H1 (cell line): Measurements from ENCODE around the gene PARD3. TPM values are rescaled to one million over a fixed set of nuclear protein-coding genes. Genes with fewer than 3 reads are reported as not detected.

Experiments
- CTCF ChIA-PET: fragments of 300-600 bp; sonication (Branson Sonifier 250); formaldehyde crosslinking; loops from one replicate; lab custom pipeline; 2021; ENCODE audit not compliant: partially characterized antibody; lab: Charles Lee
- POLR2A ChIA-PET: fragments of 300-600 bp; sonication (Branson Sonifier 250); formaldehyde crosslinking; loops from one replicate; lab custom pipeline; 2021; ENCODE audit warnings: inconsistent platforms; ENCODE audit not compliant: partially characterized antibody; lab: Charles Lee
- DNase-seq, 2 experiments: peaks; one replicate each; pipeline versions ENCODE4 v3.0.0 to v3.0.0-alpha.2; 2010 to 2022; ENCODE audit warnings: low spot score in 2 of 2, low read depth in 1 of 2, mixed read lengths in 1 of 2
- FAIRE-seq: peaks from 2 replicates; lab custom pipeline; 2011; peaks lifted over from hg19 to GRCh38; lab: Jason Lieb, UNC
- H2AFZ ChIP-seq: 2 replicates; pipeline ENCODE4 v1.8.1; 2012; ENCODE audit warnings: low read length, inconsistent platforms
- H2AK5ac ChIP-seq: 2 replicates; pipeline ENCODE4 v1.6.1; 2013; ENCODE audit warnings: low read depth, low read length
- H2BK120ac ChIP-seq: replicated peaks from 2 replicates; pipeline ENCODE3; 2013; ENCODE audit warnings: low read depth, low read length, inconsistent platforms
- H2BK12ac ChIP-seq: 2 replicates; pipeline ENCODE4 v1.6.1; 2013; ENCODE audit warnings: low read depth, low read length
- H2BK15ac ChIP-seq: 2 replicates; pipeline ENCODE4 v1.6.1; 2013; ENCODE audit warnings: low read length
- H2BK20ac ChIP-seq: 2 replicates; pipeline ENCODE4 v1.6.1; 2013; ENCODE audit warnings: low read length
- H2BK5ac ChIP-seq: 2 replicates; pipeline ENCODE4 v1.6.1; 2013; ENCODE audit warnings: low read depth, low read length
- H3K14ac ChIP-seq: 2 replicates; pipeline ENCODE4 v1.6.1; 2013; ENCODE audit warnings: inconsistent platforms; ENCODE audit not compliant: insufficient read length
- H3K18ac ChIP-seq: 2 replicates; pipeline ENCODE4 v1.6.1; 2013; ENCODE audit warnings: low read length; ENCODE audit errors: extremely low read depth
- H3K23ac ChIP-seq: 2 replicates; pipeline ENCODE4 v1.6.1; 2013; ENCODE audit warnings: inconsistent platforms; ENCODE audit not compliant: insufficient read length
- H3K23me2 ChIP-seq: 2 replicates; pipeline ENCODE4 v1.6.1; 2013; ENCODE audit warnings: low read depth, low read length
- H3K27ac ChIP-seq: 2 replicates; pipeline ENCODE4 v1.6.1; 2011; ENCODE audit warnings: low read depth, low read length, inconsistent platforms
- H3K27me3 ChIP-seq, 4 experiments: replicated peaks in 1 of 4; 1 replicate in 1 of 4; 2 replicates in 3 of 4; pipeline versions ENCODE4 v1.6.1 to v1.8.1; 2011 to 2013; ENCODE audit warnings: low read length in 3 of 4, mild to moderate bottlenecking in 3 of 4, inconsistent platforms in 2 of 4, mixed read lengths in 2 of 4, moderate library complexity in 1 of 4; ENCODE audit not compliant: control insufficient read depth in 3 of 4, insufficient read depth in 3 of 4; ENCODE audit errors: extremely low read depth in 1 of 4
- H3K36me3 ChIP-seq, 4 experiments: 2 replicates each; pipeline versions ENCODE4 v1.6.1 to v1.8.1; 2011 to 2013; ENCODE audit warnings: mild to moderate bottlenecking in 4 of 4, low read length in 3 of 4, moderate library complexity in 2 of 4, control low read depth in 1 of 4, inconsistent platforms in 1 of 4; ENCODE audit not compliant: insufficient read depth in 4 of 4, control insufficient read depth in 2 of 4
- H3K4ac ChIP-seq: replicated peaks from 2 replicates; pipeline ENCODE3; 2013; ENCODE audit warnings: low read length, low read depth, mixed read lengths, inconsistent platforms; ENCODE audit not compliant: insufficient read length
- H3K4me1 ChIP-seq, 4 experiments: replicated peaks in 1 of 4; 1 replicate in 1 of 4; 2 replicates in 3 of 4; pipeline versions ENCODE4 v1.6.1 to v1.8.1; 2011 to 2013; ENCODE audit warnings: low read length in 3 of 4, inconsistent platforms in 2 of 4, mixed read lengths in 1 of 4; ENCODE audit not compliant: insufficient read depth in 4 of 4, control insufficient read depth in 3 of 4
- H3K4me2 ChIP-seq, 2 experiments: 2 replicates each; pipeline versions ENCODE4 v1.6.1 to v1.8.1; 2011 to 2013; ENCODE audit warnings: low read depth in 2 of 2, low read length in 2 of 2, control low read depth in 1 of 2, inconsistent platforms in 1 of 2, mild to moderate bottlenecking in 1 of 2; ENCODE audit not compliant: insufficient read depth in 1 of 2
- H3K4me3 ChIP-seq, 4 experiments: fragments of 200-600, 300-600 bp in 1 of 4; sonication (generic), shearing (Covaris generic), sonication (Bioruptor Twin) in 1 of 4; 2 replicates each; pipeline versions ENCODE4 v1.5.1 to v1.8.1; 2011 to 2016; ENCODE audit warnings: low read length in 4 of 4, low read depth in 3 of 4, control low read depth in 2 of 4, inconsistent platforms in 2 of 4, mild to moderate bottlenecking in 2 of 4, mixed read lengths in 1 of 4, moderate library complexity in 1 of 4; ENCODE audit not compliant: insufficient read depth in 2 of 4; ENCODE audit errors: extremely low read depth in 1 of 4
- H3K56ac ChIP-seq: replicated peaks from 2 replicates; pipeline ENCODE3; 2013; ENCODE audit warnings: low read depth, mild to moderate bottlenecking, mixed read lengths, low read length, inconsistent platforms; ENCODE audit not compliant: insufficient read length
- H3K79me1 ChIP-seq: 2 replicates; pipeline ENCODE4 v1.6.1; 2013; ENCODE audit warnings: low read depth, low read length, control low read depth
- H3K79me2 ChIP-seq, 2 experiments: 2 replicates each; pipeline versions ENCODE4 v1.6.1 to v1.8.1; 2012 to 2013; ENCODE audit warnings: low read length in 2 of 2, mild to moderate bottlenecking in 2 of 2, inconsistent platforms in 1 of 2; ENCODE audit not compliant: insufficient read depth in 2 of 2, control insufficient read depth in 1 of 2
- H3K9ac ChIP-seq, 4 experiments: replicated peaks in 1 of 4; 1 replicate in 1 of 4; 2 replicates in 3 of 4; pipeline versions ENCODE4 v1.6.1 to v1.8.1; 2011 to 2013; ENCODE audit warnings: low read depth in 3 of 4, low read length in 3 of 4, control low read depth in 2 of 4, mild to moderate bottlenecking in 2 of 4, moderate library complexity in 2 of 4, inconsistent platforms in 1 of 4; ENCODE audit errors: extremely low read depth in 1 of 4
- H3K9me3 ChIP-seq, 2 experiments: 2 replicates each; pipeline versions ENCODE4 v1.6.1 to v1.8.1; 2012 to 2013; ENCODE audit warnings: mild to moderate bottlenecking in 2 of 2, moderate library complexity in 2 of 2, control low read depth in 1 of 2, inconsistent platforms in 1 of 2, low read depth in 1 of 2, low read length in 1 of 2, mixed read lengths in 1 of 2; ENCODE audit not compliant: insufficient read depth in 2 of 2
- H4K20me1 ChIP-seq, 2 experiments: replicated peaks in 1 of 2; 2 replicates each; pipeline versions ENCODE3 to v1.8.1; 2011 to 2013; ENCODE audit warnings: inconsistent platforms in 2 of 2, low read length in 2 of 2, mild to moderate bottlenecking in 1 of 2; ENCODE audit not compliant: insufficient read depth in 2 of 2, control insufficient read depth in 1 of 2
- H4K5ac ChIP-seq: 2 replicates; pipeline ENCODE4 v1.6.1; 2013; ENCODE audit warnings: low read length, low read depth, mixed read lengths, inconsistent platforms; ENCODE audit not compliant: insufficient read length
- H4K8ac ChIP-seq: 2 replicates; pipeline ENCODE4 v1.8.0; 2013; ENCODE audit warnings: mild to moderate bottlenecking, moderate library complexity, low read length, inconsistent platforms; ENCODE audit not compliant: insufficient read depth; ENCODE audit errors: extremely low read depth
- H4K91ac ChIP-seq: replicated peaks from 2 replicates; pipeline ENCODE3; 2013; ENCODE audit warnings: low read length, mixed read lengths, inconsistent platforms; ENCODE audit not compliant: insufficient read length
- BACH1 ChIP-seq: IDR thresholded peaks from 2 replicates; pipeline ENCODE4 v1.6.1; 2012; ENCODE audit warnings: low read length, improper control_type of control experiment
- CHD2 ChIP-seq: IDR thresholded peaks from 2 replicates; pipeline ENCODE4 v1.6.1; 2012; ENCODE audit warnings: low read length, improper control_type of control experiment
- CTBP2 ChIP-seq: IDR thresholded peaks from 2 replicates; pipeline ENCODE4 v1.7.0; 2011; ENCODE audit warnings: borderline replicate concordance, mild to moderate bottlenecking, moderate library complexity, mixed read lengths, low read length; ENCODE audit not compliant: insufficient read depth, insufficient read length
- GTF2F1 ChIP-seq: IDR thresholded peaks from 2 replicates; pipeline ENCODE4 v1.6.1; 2012; ENCODE audit warnings: low read depth, low read length, improper control_type of control experiment, borderline replicate concordance
- HDAC6 ChIP-seq: IDR thresholded peaks from one replicate; pipeline ENCODE4 v1.7.1; 2012; ENCODE audit warnings: low read depth, mild to moderate bottlenecking, inconsistent platforms, low read length, moderate library complexity
- KDM1A ChIP-seq: fragments of 200-600, 300-600 bp; sonication (generic); IDR thresholded peaks from 2 replicates; pipeline ENCODE4 v1.7.1; 2016; ENCODE audit warnings: mild to moderate bottlenecking, low read length, borderline replicate concordance
- RBBP5 ChIP-seq: IDR thresholded peaks from 2 replicates; pipeline ENCODE4 v1.7.1; 2012; ENCODE audit warnings: low read depth, mild to moderate bottlenecking, inconsistent platforms, low read length, moderate library complexity, borderline replicate concordance
- RXRA ChIP-seq: IDR thresholded peaks from 2 replicates; pipeline ENCODE4 v1.6.1; 2011; ENCODE audit warnings: low read depth, mild to moderate bottlenecking, low read length, moderate library complexity; ENCODE audit not compliant: insufficient read depth
- SIN3A ChIP-seq, 2 experiments: IDR thresholded peaks in 1 of 2; conservative IDR thresholded peaks in 1 of 2; 2 replicates each; pipeline ENCODE4 v1.6.1; 2011 to 2012; ENCODE audit warnings: low read length in 2 of 2, improper control_type of control experiment in 1 of 2, low read depth in 1 of 2, mild to moderate bottlenecking in 1 of 2
- TCF12 ChIP-seq: IDR thresholded peaks from 2 replicates; pipeline ENCODE4 v1.6.1; 2011; ENCODE audit warnings: low read depth, mild to moderate bottlenecking, low read length
- USF2 ChIP-seq: IDR thresholded peaks from 2 replicates; pipeline ENCODE4 v1.6.1; 2011; ENCODE audit warnings: low read length, improper control_type of control experiment
- WGBS, 2 experiments: shearing (Covaris generic) in 1 of 2; methylation state at CpG; one replicate each; pipeline versions ENCODE4 v1.1.6 to v1.1.7; 2013 to 2015; ENCODE audit warnings: low lambda C conversion rate in 2 of 2, mixed read lengths in 2 of 2, inconsistent platforms in 1 of 2, low coverage in 1 of 2, missing lambda C conversion rate in 1 of 2; ENCODE audit not compliant: insufficient replicate concordance in 2 of 2, insufficient coverage in 1 of 2, insufficient read length in 1 of 2; ENCODE audit errors: extremely low coverage in 1 of 2, missing lambda C conversion rate in 1 of 2; 5-methylcytosine and 5-hydroxymethylcytosine counted together
- polyA plus RNA-seq, 7 experiments: library from polyadenylated mRNA; depleted of rRNA in 3 of 7; stranded (reverse) in 5 of 7; unstranded in 2 of 7; fragments of >200 nt in 5 of 7; fragments of 200-250 nt in 2 of 7; gene quantifications; 1 replicate in 5 of 7; 2 replicates in 1 of 7; 4 replicates in 1 of 7; pipeline versions ENCODE4 v1.2.1 to v1.2.3, GENCODE V29; 2011 to 2013; ENCODE audit warnings: missing spikeins in 2 of 7, mixed read lengths in 2 of 7
- total RNA-seq: library from RNA; stranded (reverse); fragmentation: NEBNext Ultra II Directional; extraction: Animal tissue kit (Norgen Biotek cat#: 25700); gene quantifications from 2 replicates; pipeline ENCODE4 v1.2.1, GENCODE V29; 2021

Gene PARD3
- total and polyA plus RNA-seq, 2 of the 8 experiments (the other 6 are each of a cell fraction or from before 2014, with no cell fraction given) = 19.7 to 49.1 TPM

- no peak overlapping the region for H4K5ac ChIP-seq
- no peak overlapping the region for H2BK15ac ChIP-seq
- no peak overlapping the region for H3K4me3 ChIP-seq
- H3K79me2 ChIP-seq = no peaks in the 10 kb centered on the region; a peak in 1 of 4 replicates
- peaks cover 0 to 1% (median 0%) of the 10 kb centered on the region in 4 experiments; a peak in 1 of 7 replicates for H3K27me3 ChIP-seq
- no peaks in the 10 kb centered on the region for H4K20me1 ChIP-seq
- no peaks in the 10 kb centered on the region for H3K4me1 ChIP-seq
- H4K8ac ChIP-seq = no peak overlapping the region
- H3K14ac ChIP-seq = no peak overlapping the region
- no peak overlapping the region for H3K9ac ChIP-seq
- H3K36me3 ChIP-seq = 0 out of 8 replicates have a peak, but pooled peaks cover 0 to 2% (median 0%) of the 10 kb centered on the region in 4 experiments
- CTCF ChIA-PET = interaction anchor here (0.5 to 0.8 kb wide), 2 partner anchors 14 to 468 kb away, joined by 3 read pairs; no protein-coding TSS in a partner anchor
- no peak overlapping the region for H3K4me2 ChIP-seq
- no peak overlapping the region for H3K56ac ChIP-seq
- H2AK5ac ChIP-seq = no peak overlapping the region
- no peak overlapping the region for H2BK12ac ChIP-seq
- H3K18ac ChIP-seq = no peak overlapping the region
- H3K23me2 ChIP-seq = no peaks in the 10 kb centered on the region; the same call in 1 of the 2 replicates
- no peak overlapping the region for H3K23ac ChIP-seq
- H3K27ac ChIP-seq = no peak overlapping the region
- no peak overlapping the region for H2BK120ac ChIP-seq
- no peaks in the 10 kb centered on the region for H3K79me1 ChIP-seq
- H2BK20ac ChIP-seq = no peak overlapping the region
- H4K91ac ChIP-seq = no peak overlapping the region
- no peak for FAIRE-seq
- no peak overlapping the region for H2BK5ac ChIP-seq
- H3K9me3 ChIP-seq = no peaks in the 10 kb centered on the region
- no peak overlapping the region for H2AFZ ChIP-seq
- no peak for DNase-seq
- POLR2A ChIA-PET = no interaction called here
- H3K4ac ChIP-seq = no peak overlapping the region
- 96% methylated on average over 2 of the region's 2 CpGs; no CpG with 5 or more reads in 1 of the 2 experiments for WGBS, 2 experiments
- TF ChIP-seq KDM1A (no peak), BACH1 (no peak), CHD2 (no peak), TCF12 (no peak), RBBP5 (no peak), GTF2F1 (no peak), RXRA (no peak), HDAC6 (no peak), SIN3A (conservative IDR thresholded peaks at IDR 0.05 in 1 of 2, IDR thresholded peaks at IDR 0.05 in 1 of 2; ENCODE audit: low read depth in 1 of 2, low read length in 2 of 2) (no peak), USF2 (no peak), CTBP2 (no peak)
Measured at GRCh38 chr10:34467902-34468301, 347.2 kb downstream of the PARD3 start.
